HG02870 (cell line): ENCODE data around the gene SPNS3.

Experiments used
- ATAC-seq: cut with Tn5 transposase; IDR thresholded peaks from one replicate; pipeline ENCODE4 v1.9.1; 2021; ENCODE audit warnings: mild to moderate bottlenecking, moderate library complexity; ENCODE audit not compliant: unreplicated experiment

Gene SPNS3

GRCh38 chr17:4506892-4507291 lies 73.2 kb downstream of the SPNS3 start:
- no peak for ATAC-seq

DNA sequence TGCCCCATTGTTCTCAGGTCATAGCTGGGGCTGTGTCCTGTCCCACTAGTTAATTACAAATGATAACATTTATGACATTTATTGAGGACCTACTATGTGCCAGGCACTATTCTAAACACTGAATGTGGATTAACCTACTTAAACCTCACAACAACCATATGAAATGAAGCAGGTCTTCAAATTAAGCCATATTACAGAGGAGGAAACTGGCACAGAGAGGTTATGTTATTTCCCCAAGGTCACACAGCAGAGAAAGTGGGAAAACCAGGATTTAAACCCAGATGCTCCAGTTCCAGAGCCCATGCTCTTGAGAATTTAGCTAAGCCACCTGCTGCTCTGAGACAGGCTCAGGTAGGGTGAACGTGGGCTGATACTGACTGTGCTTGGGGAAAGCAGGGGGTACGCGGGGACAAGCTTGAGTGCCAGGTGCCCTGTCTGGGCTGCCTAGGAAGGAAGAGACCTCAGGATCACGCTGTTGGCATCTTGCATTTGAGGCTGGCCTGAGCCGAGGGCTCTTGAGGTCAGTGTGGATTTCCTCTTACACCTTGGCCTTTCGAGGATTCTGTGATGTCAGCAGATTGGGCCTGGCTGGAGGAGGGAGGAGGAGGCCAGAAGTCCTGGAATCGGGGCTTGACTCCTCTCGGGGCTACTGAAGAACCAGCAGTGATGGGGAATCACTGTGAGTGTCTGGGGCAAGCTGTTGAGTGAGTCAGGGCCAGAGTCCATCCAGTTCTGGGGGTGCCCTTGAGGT lies 73.8 kb downstream of the SPNS3 start:
- ATAC-seq, result no peak

DNA sequence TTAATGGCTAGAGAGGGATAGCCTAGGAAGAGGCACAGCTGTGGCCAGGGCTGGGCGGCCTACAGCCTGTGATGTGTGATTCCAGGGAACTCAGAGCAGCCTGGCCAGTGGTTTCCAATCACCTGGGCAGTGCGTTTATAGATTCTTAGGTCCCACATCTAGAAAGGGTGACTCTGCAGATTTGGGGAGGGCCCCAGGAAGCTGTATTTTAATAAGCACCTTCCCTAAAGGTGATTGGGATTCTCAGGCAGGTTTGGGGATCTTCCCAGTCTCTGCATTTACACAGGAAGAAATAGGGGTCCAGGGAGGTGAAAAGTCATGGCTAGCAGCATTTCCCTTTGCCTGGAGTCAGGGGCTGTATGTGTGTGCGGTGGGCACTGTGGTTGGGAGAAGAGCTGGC lies 74.5 kb downstream of the SPNS3 start:
- no peak for ATAC-seq

- ATAC-seq, result no peak
Observed at GRCh38 chr17:4509401-4509800, 75.7 kb downstream of the SPNS3 start.

DNA sequence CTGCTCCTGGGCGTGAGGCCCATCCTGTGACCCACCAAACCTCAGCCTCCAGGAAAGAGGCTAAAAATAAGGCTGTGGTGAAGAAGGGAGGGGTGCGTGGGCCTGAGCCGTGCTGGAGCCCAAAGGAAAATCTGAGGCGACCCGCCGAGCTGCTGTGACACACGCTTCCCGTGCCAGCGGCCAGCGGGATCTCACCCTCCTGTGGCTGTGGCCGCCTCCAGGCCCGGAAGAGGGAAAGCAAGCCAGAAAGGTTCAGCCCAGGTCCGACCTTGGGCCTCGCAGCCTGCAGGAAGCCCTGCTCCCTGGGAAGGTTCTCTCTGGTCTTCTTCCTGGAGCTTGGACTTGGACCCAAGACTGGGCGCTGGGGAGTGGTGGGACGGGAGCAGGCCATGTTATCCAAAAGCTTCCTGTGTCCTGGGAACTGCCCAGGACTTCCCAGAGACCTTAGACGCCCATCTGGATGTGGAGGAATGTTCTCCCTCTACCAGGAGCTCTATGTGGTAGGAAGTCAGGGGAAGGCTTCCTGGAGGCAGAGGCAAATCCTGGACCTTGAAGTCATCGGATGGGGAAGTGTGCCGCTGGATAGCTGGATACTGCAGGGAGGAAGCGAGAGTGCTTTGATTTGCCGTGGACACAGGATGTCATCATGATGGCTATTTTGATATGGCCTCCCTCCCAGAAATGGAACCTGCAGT lies 76.3 kb downstream of the SPNS3 start:
- no peak for ATAC-seq

DNA sequence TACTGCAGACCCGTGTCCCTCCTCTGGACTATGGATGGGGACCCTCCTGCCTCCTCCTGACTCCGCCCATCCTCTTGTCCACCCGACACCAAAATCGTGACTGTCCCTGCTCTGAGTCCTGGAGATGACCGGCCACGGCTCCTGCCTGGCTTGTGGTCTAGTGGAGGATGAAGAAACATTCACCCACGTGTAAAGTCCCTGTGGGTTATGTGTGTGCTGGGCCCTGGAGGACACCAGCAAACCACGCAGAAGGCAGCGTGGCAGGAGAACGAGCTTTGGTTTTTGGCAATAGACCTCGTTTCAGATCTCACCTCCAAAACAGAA lies 76.8 kb downstream of the SPNS3 start:
- no peak for ATAC-seq

GRCh38 chr17:4511199-4511932 lies 77.6 kb downstream of the SPNS3 start:
- ATAC-seq, result no peak

GRCh38 chr17:4512156-4513112 lies 78.7 kb downstream of the SPNS3 start:
- ATAC-seq, result no peak

GRCh38 chr17:4513113-4514032 lies 79.6 kb downstream of the SPNS3 start:
- ATAC-seq, result no peak

DNA sequence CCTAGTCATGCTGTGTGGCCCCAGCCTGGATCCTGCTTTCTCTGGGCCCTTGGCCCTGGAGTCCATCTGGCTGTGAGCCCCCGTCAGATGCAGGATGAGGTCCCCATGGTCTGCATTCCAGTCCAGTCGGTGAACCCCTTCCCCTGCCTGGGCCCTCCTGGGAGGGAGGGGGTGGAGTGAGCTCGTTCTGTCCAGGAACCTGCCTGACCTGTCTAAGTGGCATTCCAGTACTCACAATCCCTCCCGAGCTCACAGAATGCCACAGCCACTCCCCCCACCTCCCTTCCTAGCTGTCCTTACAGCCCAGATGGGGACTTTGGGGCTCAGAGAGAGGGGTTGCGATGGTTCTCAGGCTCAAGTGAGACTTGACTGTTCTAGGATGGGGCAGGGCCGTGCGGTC lies 80.5 kb downstream of the SPNS3 start:
- ATAC-seq, result no peak

- ATAC-seq, result no peak
Observed at GRCh38 chr17:4514779-4515178, 81.0 kb downstream of the SPNS3 start.

GRCh38 chr17:4515501-4515900 lies 81.8 kb downstream of the SPNS3 start:
- ATAC-seq, result no peak

- ATAC-seq, result no peak
Observed at GRCh38 chr17:4516735-4517134, 83.0 kb downstream of the SPNS3 start.

DNA sequence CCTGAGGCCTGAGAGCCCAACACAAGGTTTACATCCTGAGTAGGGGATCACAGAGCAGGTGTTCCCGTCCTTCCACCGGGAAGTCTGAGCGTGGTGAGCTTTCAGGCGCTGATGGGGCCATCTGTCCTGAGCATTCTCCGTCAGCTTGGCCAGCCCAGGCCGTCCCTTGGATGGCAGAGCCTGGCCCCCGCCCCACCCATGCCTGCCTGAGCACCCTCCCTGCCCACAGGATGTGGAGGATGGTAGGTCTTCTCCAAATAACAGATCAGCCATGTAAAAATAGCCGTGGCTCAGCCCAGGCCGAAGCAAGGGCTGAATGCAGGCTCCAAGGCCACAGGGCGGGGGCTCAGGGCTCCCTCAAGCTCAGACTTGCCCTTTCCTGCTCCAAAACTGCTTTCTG lies 85.2 kb downstream of the SPNS3 start:
- no peak for ATAC-seq

GRCh38 chr17:4519361-4519788 lies 85.6 kb downstream of the SPNS3 start:
- ATAC-seq, result no peak

DNA sequence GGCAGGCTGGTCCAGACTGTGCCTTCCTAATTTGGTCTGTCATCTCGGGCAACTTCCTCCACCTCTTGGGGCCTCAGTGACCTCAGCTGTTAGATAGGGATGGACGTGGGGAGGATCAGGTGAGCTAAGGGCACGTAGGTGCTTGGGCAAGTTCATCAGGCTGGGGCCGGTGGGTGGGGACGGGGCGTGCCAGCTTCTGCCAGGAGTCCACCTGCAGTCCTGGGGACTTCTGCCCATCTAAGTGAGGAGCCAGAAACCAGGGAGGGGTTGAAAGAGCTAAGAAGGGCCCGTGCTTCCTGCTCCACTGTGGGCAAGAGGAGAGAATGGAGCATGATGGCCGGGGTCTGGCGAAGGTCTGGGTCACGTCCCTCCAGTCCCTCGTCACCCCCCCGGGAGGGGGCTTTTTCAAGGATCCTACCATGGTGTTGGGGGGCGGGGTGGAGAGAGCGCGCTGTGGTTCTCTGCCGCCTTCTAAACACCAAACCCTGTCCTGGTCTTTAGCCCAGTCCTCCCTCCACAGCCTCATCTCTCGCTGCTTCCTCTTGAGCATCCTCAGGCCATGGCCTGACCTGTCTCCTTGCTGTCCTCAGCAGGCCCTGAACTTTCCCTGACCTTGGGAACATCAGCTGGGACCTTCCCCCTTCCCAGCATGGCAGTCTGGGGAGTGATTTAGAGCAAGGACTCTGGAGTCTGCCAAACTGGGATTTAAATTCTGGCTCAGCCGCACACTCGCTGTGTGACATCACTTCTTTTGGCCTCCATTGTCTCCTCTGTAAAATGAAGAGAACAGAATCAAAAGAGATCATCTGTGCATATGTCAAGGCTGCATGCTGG lies 86.5 kb downstream of the SPNS3 start:
- ATAC-seq, result no peak

- no peak for ATAC-seq
Observed at GRCh38 chr17:4520894-4521600, 87.3 kb downstream of the SPNS3 start.

GRCh38 chr17:4522661-4523060 lies 88.9 kb downstream of the SPNS3 start:
- no peak for ATAC-seq
